Putamen (tissue), 1 donor: ENCODE measurements around the gene PDE9A.
"Not testable (repeated sequence)": the region's sequence is repeated elsewhere in the genome, so short reads cannot be mapped to it uniquely, and the experiment has no call there.

Experiments used
- DNase-seq: peaks from one replicate; pipeline ENCODE4 v3.0.0-alpha.2; 2016; ENCODE audit warnings: low spot score

Gene PDE9A

DNA sequence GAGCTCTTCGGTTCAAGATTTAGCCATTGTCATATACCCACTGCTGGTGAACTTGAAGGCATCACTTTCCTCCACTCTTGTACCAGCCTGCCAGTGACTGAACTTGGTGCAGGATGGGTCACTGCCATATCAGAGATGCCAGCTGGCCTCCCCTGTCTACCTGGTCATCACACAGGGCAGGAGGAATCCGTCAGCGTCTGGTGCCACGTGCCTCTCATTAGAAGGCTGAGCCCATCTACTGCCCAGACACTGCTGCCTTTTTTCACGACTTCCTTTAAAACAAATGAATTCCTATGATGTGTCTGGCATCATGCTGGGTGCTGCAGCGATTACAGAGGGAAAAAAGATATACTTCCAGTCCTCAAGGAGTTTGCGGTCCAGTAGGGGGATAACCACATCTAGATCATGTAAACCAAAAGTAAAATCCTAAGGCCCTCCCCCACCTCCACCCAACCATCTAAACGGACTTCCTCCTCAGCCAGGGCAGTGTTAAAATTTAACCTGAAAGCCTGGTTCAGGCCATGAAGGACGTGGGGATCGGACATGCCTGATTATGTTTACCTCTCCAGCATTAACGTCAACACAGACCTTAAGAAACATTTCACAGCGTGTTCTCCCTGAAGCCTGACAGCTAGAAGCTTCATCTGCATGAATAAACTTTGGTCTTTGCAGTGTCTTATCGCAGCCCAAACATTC is 29.2 kb upstream of the PDE9A start:
- DNase-seq = no peak

DNA sequence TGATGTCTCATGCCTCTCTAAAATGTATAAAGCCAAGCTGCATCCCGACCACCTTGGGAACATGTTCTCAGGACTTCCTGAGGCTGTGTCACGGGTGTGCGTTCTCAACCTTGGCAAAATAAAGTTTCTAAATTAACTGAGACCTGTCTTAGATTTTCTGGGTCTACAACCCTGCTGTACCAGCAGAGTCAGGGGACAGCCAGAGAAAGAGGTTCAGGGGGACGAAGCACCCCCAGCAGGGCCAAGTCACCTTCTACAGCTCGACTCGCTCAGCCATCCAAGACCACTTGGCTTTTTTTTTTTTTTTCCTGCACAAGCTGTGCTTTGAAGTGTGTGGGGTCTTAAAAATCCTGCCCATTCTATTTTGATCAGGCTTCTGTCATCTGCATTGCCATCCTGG is 28.5 kb upstream of the PDE9A start:
- no peak for DNase-seq

DNA sequence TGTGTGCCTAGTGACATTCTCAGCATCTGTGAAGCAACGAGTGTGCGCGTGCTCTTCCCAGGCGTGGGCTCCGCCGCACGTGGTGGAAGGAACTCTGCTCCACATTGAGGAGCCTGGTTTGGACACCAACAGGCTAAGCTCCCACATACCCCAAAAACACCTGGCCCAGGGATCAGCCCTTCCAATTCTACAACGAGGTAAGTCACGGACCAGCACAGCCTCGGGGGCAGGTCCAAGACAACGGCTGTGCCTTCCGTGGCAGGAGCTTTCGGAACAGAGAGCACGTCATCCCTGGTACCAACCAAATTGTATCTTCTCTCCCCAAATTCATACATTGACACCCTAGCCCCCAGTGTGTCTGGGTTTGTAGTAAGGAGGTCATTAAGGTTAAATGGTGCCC is 27.2 kb upstream of the PDE9A start:
- DNase-seq = no peak

- peak; percentile 67 for DNase-seq
These were observed 25.7 kb upstream of the PDE9A start for GRCh38 chr21:42627527-42628289.

- DNase-seq = not testable (repeated sequence)
These were observed 24.9 kb upstream of the PDE9A start for GRCh38 chr21:42628466-42629061.

- DNase-seq = no peak
These were observed 23.4 kb upstream of the PDE9A start for GRCh38 chr21:42629933-42630589.

- no peak for DNase-seq
These were observed 22.8 kb upstream of the PDE9A start for GRCh38 chr21:42630626-42631025.

GRCh38 chr21:42631142-42631541 is 22.3 kb upstream of the PDE9A start:
- no peak for DNase-seq

DNA sequence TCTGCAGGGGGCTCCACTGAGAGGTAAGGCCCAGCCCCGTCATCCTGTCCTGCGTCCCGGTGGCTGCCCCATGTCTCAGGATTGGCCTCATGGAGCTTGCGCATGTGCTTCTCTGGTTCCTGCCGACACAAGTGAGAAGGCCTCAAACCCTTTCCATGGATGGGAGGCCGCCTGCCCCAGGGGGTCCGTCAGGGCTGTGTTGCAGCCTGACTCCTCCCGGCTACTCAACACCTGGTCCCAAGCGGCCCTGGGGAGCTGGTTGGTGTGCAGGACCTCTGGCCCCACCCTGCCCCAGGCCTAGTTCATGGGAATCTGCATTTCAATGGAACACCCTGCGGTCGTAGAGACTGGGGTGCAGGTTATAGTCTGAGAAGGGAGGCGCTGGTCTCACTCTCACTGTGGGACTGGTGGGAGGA is 21.1 kb upstream of the PDE9A start:
- DNase-seq = no peak

DNA sequence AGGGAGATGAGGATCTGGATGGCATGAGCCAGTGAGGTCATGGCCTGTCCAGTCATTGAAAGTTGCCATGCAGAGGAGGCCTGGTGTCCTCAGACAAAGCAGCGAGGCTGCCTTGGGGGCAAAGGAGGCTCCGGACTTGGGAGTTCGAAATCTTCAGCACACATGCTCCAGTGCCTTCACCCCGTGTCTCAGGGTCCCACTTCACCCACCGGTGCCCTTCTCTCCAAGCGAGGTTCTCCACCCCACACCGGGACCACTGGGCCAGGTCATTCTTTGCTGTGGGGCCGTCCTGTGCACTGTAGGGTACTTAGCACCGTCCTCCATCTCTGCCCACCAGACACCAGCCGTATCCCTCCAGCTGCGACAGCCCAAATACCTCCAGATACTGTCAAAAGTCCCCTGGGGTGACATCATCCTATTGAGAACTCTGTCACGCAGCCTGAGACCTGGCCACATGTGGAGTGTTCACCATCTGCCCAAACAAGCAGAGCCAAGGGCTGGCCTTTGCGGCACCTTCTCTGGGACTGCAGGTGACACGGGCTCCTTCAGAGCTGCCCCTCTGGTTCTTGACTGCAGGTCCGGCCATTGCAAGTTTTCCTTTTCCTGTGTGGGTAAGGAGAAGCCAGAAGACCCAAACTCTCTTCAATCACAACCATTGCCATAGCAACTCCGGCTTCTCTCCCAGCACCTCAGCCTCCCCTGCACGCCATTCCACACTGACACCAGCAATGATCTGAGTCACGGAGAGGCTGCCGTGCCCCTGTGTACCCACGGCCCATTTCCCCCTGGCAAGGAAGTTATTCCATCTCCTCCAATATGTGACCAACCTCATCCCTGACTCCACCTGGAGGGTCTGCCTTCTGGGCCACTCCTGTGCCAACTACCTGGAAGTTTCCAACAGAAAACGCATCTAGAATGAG is 20.4 kb upstream of the PDE9A start:
- no peak for DNase-seq

DNA sequence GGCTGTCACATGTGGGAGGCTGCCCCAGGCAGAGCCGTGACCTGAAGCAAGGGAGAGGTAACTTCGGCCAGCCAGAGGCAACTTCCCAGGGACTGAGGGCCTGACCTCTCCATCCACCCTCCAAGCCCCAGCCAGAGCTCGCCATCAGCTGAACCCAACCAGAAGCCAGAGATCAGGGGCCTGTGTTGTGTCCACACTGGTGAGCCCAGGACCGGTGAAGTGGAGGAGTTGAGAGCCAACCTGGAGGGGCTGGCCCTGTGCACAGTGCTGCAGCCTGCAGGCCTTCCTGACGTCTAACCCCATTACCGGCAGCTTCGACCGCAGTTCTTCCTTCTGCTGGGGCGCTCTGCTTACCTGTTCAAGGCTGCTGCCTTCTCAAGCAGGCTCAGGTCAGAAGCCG is 19.6 kb upstream of the PDE9A start:
- no peak for DNase-seq

DNA sequence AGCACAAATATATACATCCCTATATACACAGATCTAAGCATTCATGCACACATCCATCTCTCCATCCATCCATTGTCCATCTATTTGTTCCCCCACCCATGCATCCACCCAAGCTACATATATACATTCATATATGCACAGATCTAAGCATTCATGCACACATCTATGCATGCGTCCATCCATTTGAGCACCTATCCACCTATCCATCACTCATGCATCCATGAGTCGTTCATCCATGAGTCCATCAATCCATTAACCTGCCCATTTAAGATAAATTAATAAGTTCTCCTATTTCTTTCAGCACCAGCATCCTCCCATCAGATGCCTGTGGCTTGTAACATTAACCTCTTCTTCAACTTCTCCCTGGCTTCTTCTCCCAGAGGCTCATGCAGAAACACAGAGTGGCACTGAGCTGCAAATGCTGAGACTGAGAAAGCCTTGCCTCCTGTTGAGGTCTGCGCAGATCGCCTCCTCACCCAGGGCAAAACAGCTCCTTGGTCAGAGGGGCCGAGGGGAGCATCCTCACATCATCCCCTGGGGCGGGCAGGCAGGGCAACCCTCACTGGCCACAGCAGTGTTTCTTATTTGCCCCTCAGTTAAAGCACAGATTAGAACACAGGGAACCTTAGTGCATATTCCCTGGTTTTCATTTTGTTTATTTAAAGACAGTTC is 17.4 kb upstream of the PDE9A start:
- no peak for DNase-seq

DNA sequence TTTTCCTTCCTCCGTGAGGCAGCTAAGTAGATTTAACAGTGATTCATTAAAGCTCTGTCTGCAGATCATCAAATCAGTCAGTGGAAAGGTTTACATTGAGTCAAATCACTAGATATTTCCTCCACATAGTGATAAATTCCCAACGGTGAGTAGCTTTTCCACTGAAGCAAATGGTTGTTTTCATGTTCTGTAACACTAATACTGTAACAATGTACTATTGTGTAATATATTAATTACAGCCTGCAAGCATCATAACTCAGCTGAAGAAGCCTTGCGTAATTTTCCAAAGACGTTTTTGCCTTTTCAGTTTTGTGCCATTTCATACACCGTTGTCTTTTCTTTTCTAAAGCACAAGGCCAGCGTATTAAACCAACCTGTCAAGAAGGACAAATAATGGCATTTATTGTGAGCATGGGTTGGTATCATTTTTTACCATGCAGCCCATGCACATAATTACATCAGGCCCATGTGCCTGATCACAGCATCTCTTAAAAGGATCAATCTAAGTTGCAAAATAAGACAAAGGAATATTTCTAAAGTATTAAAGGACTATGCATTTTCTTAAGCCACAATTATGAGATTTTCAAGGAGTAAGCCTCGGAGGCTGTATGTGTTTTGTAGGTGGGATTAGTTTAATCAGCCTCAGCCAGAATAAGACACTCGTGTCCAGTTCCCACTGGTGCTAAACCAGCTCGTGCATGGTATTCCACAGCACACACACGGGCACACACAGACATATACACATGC is 16.7 kb upstream of the PDE9A start:
- DNase-seq = no peak

DNA sequence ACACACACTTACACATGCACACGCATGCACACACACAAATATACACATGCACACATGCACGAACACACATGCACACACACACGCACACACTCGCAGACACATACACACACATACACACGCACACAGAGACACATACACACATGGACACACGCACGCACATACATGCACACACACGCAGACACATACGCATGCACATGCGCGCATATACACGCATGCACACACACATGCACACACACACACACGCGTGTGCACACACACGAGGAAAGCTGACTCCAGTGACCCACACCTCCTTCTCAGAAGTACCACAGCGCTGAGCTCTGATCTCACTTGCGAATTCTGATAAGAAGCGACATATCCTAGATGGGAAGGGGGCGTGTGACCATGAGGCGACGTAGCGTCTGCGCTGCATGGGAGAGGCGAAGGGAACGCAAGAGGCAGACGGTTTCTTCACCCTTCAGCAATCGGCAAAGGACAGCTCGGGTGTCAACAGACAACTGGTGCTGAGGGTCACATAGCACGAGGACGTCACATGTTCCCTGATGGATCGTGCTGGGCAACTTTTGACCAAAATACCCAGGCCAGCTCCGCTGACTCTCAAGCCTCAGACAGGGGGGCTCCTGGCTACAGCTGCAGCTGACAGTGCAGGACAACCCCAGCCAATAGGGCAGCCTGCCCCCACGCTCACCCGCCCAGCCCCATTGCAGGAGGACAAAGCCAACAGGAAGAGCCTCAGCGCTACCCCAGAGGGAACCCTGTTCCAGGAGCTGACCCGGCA is 16.0 kb upstream of the PDE9A start:
- DNase-seq = no peak

- DNase-seq = no peak
These were observed 15.1 kb upstream of the PDE9A start for GRCh38 chr21:42638266-42638863.

- DNase-seq = no peak
These were observed 13.7 kb upstream of the PDE9A start for GRCh38 chr21:42639646-42640152.

DNA sequence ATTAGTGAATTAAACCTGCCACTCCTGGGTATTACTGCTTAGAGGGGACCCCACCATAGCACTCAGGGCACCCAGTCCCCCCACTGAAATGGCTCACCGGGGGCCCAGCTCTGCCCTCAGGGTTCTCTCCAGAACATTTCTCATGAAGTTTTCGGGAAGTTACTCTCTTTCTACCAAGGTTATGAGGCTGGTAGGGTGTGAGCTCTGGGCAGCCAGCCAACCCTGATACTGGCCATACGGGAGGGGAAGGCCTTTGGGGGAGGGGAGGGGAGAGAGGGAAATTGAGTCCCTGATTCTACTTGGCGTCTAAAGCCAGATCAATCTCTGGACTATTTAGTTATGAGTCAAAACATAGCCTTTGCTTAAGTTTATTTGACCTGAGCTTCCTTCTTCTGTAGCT is 12.9 kb upstream of the PDE9A start:
- DNase-seq = no peak

DNA sequence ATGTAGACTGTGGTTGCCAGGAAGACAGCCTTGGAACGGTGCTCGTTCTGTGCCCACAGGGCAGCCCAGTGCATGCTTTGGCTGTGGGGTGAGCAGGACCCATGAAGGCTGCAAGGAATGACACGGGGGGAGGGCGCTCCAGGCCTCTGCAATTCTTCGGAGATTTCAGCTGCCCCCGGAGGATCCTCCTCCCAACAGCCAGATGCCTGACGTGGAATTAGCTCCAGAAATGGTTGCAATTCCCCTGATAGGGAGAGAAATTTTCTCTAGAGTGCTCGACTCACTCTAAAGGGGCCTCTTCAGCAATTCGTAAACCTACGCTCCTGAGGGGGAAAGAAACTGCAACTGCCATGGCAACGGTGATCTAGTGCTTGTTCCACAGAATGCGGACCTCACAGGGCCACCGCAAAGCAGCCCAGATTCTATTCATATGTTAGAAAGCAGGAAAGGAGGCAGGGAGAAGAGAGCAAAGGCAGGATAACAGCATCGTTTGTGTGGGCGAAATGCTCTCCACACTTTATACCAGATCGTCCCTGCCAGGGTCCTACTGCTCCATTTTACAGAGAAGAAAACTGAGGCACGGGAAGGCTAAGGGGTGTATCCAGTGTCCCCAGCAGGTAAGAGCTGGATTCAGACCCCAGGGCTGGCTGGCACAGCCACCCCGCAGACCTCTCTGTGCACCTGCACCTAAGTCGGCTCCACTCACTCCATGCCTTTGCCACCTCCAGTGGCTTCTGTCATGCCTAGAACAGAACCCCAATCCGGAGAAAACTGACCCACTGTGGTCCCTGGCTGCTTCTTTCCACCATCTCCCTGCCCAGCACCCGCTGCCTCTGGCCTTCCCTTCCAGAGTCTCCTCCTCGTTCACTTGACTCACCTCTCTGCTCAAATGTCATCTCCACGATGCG is 11.9 kb upstream of the PDE9A start:
- DNase-seq = no peak
